GM23338 (cell line): ENCODE results near the gene MEF2A.

ENCODE experiments used
- CREB1 ChIP-seq: fragments of 250-450 bp; sonication (Bioruptor Pico); IDR thresholded peaks from 2 replicates; pipeline ENCODE4 v1.5.0; 2020; ENCODE audit warnings: low read depth, mild to moderate bottlenecking, moderate library complexity
- EZH2 ChIP-seq: fragments of 200-600 bp; sonication (generic); IDR thresholded peaks from one replicate; pipeline ENCODE4 v1.8.0; 2017; ENCODE audit warnings: antibody characterized with exemption, mild to moderate bottlenecking, low read depth; ENCODE audit not compliant: unreplicated experiment
- EZH2phosphoT487 ChIP-seq: fragments of 200-600 bp; sonication (generic); IDR thresholded peaks from one replicate; pipeline ENCODE4 v1.8.1; 2018; ENCODE audit warnings: antibody characterized with exemption; ENCODE audit not compliant: unreplicated experiment
- NANOG ChIP-seq: IDR thresholded peaks from 2 replicates; pipeline ENCODE4 v1.6.1; 2016; ENCODE audit warnings: antibody characterized with exemption, borderline replicate concordance
- POLR2AphosphoS5 ChIP-seq: IDR thresholded peaks from 2 replicates; pipeline ENCODE4 v1.6.1; 2016; ENCODE audit warnings: antibody characterized with exemption, low read depth
- ZNF114 ChIP-seq: fragments of 250-450 bp; sonication (Bioruptor Pico); IDR thresholded peaks from 2 replicates; pipeline ENCODE4 v1.5.0; 2020; ENCODE audit warnings: mild to moderate bottlenecking, moderate library complexity
- TF ChIP-seq, protein P1 (sequence below), 2 experiments: fragments of 200-600 bp in 1 of 2; sonication (generic) in 1 of 2; conservative IDR thresholded peaks; 2 replicates each; pipeline versions ENCODE4 v1.5.1 to v1.6.1; 2016 to 2017; ENCODE audit warnings: antibody characterized with exemption in 2 of 2, low read depth in 2 of 2, mild to moderate bottlenecking in 2 of 2, moderate library complexity in 1 of 2
- TF ChIP-seq, protein P2 (sequence below): IDR thresholded peaks from 2 replicates; pipeline ENCODE4 v1.6.1; 2016; ENCODE audit warnings: antibody characterized with exemption
- TF ChIP-seq, protein P3 (sequence below): IDR thresholded peaks from one replicate; pipeline ENCODE4 v1.6.1; 2018; ENCODE audit warnings: antibody characterized with exemption; ENCODE audit not compliant: unreplicated experiment
- TF ChIP-seq, protein P4 (sequence below): fragments of 250-450 bp; sonication (Bioruptor Pico); IDR thresholded peaks from 2 replicates; pipeline ENCODE4 v1.5.0; 2020; ENCODE audit warnings: mild to moderate bottlenecking, moderate library complexity

DNA sequence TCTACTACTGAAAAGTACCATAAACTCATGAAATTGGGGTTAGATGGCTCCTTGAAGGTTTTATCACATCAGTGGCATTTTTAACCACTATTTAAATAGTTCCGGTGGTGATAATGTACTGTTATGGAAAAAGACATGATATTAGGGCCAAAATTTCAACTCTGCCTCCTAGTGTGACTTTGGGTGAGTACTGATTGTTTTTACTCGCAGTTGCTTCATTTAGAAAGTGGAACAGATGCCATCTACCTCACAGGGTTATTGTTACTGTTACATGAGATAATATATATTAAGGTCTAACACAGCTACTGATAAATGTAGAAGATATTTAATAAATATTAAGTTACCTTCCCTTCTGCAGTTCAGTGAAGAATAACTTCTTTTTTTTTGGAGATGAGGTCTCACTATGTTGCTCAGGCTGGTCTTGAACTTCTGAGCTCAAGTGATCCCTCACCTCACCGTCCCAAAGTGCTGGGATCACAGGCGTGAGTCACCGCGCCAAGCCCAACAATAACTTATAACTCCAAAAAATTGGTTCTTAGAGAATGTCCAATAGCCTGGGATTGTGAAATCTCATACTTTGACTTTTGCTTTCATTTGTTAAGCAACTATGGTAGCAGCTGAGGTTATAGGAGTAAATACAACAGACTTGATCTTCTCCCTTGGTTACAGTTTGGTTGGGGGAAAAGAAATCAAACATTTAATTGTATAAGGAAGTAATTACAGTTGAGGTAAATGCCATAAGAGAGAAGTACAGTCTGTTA, 48.3 kb downstream of the MEF2A start:
- TF ChIP-seq, protein P1, sequence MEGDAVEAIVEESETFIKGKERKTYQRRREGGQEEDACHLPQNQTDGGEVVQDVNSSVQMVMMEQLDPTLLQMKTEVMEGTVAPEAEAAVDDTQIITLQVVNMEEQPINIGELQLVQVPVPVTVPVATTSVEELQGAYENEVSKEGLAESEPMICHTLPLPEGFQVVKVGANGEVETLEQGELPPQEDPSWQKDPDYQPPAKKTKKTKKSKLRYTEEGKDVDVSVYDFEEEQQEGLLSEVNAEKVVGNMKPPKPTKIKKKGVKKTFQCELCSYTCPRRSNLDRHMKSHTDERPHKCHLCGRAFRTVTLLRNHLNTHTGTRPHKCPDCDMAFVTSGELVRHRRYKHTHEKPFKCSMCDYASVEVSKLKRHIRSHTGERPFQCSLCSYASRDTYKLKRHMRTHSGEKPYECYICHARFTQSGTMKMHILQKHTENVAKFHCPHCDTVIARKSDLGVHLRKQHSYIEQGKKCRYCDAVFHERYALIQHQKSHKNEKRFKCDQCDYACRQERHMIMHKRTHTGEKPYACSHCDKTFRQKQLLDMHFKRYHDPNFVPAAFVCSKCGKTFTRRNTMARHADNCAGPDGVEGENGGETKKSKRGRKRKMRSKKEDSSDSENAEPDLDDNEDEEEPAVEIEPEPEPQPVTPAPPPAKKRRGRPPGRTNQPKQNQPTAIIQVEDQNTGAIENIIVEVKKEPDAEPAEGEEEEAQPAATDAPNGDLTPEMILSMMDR (conservative IDR thresholded peaks at IDR 0.05; ENCODE audit: low read depth in 2 of 2) = no peak
- TF ChIP-seq EZH2 (no peak), EZH2phosphoT487 (no peak), POLR2AphosphoS5 (no peak), ZNF114 (CRISPR knock-in tag) (no peak), CREB1 (CRISPR knock-in tag) (no peak), NANOG (no peak)
- TF ChIP-seq, protein P2, sequence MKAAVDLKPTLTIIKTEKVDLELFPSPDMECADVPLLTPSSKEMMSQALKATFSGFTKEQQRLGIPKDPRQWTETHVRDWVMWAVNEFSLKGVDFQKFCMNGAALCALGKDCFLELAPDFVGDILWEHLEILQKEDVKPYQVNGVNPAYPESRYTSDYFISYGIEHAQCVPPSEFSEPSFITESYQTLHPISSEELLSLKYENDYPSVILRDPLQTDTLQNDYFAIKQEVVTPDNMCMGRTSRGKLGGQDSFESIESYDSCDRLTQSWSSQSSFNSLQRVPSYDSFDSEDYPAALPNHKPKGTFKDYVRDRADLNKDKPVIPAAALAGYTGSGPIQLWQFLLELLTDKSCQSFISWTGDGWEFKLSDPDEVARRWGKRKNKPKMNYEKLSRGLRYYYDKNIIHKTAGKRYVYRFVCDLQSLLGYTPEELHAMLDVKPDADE = no peak
- TF ChIP-seq, protein P3, sequence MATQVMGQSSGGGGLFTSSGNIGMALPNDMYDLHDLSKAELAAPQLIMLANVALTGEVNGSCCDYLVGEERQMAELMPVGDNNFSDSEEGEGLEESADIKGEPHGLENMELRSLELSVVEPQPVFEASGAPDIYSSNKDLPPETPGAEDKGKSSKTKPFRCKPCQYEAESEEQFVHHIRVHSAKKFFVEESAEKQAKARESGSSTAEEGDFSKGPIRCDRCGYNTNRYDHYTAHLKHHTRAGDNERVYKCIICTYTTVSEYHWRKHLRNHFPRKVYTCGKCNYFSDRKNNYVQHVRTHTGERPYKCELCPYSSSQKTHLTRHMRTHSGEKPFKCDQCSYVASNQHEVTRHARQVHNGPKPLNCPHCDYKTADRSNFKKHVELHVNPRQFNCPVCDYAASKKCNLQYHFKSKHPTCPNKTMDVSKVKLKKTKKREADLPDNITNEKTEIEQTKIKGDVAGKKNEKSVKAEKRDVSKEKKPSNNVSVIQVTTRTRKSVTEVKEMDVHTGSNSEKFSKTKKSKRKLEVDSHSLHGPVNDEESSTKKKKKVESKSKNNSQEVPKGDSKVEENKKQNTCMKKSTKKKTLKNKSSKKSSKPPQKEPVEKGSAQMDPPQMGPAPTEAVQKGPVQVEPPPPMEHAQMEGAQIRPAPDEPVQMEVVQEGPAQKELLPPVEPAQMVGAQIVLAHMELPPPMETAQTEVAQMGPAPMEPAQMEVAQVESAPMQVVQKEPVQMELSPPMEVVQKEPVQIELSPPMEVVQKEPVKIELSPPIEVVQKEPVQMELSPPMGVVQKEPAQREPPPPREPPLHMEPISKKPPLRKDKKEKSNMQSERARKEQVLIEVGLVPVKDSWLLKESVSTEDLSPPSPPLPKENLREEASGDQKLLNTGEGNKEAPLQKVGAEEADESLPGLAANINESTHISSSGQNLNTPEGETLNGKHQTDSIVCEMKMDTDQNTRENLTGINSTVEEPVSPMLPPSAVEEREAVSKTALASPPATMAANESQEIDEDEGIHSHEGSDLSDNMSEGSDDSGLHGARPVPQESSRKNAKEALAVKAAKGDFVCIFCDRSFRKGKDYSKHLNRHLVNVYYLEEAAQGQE = no peak
- TF ChIP-seq, protein P4, sequence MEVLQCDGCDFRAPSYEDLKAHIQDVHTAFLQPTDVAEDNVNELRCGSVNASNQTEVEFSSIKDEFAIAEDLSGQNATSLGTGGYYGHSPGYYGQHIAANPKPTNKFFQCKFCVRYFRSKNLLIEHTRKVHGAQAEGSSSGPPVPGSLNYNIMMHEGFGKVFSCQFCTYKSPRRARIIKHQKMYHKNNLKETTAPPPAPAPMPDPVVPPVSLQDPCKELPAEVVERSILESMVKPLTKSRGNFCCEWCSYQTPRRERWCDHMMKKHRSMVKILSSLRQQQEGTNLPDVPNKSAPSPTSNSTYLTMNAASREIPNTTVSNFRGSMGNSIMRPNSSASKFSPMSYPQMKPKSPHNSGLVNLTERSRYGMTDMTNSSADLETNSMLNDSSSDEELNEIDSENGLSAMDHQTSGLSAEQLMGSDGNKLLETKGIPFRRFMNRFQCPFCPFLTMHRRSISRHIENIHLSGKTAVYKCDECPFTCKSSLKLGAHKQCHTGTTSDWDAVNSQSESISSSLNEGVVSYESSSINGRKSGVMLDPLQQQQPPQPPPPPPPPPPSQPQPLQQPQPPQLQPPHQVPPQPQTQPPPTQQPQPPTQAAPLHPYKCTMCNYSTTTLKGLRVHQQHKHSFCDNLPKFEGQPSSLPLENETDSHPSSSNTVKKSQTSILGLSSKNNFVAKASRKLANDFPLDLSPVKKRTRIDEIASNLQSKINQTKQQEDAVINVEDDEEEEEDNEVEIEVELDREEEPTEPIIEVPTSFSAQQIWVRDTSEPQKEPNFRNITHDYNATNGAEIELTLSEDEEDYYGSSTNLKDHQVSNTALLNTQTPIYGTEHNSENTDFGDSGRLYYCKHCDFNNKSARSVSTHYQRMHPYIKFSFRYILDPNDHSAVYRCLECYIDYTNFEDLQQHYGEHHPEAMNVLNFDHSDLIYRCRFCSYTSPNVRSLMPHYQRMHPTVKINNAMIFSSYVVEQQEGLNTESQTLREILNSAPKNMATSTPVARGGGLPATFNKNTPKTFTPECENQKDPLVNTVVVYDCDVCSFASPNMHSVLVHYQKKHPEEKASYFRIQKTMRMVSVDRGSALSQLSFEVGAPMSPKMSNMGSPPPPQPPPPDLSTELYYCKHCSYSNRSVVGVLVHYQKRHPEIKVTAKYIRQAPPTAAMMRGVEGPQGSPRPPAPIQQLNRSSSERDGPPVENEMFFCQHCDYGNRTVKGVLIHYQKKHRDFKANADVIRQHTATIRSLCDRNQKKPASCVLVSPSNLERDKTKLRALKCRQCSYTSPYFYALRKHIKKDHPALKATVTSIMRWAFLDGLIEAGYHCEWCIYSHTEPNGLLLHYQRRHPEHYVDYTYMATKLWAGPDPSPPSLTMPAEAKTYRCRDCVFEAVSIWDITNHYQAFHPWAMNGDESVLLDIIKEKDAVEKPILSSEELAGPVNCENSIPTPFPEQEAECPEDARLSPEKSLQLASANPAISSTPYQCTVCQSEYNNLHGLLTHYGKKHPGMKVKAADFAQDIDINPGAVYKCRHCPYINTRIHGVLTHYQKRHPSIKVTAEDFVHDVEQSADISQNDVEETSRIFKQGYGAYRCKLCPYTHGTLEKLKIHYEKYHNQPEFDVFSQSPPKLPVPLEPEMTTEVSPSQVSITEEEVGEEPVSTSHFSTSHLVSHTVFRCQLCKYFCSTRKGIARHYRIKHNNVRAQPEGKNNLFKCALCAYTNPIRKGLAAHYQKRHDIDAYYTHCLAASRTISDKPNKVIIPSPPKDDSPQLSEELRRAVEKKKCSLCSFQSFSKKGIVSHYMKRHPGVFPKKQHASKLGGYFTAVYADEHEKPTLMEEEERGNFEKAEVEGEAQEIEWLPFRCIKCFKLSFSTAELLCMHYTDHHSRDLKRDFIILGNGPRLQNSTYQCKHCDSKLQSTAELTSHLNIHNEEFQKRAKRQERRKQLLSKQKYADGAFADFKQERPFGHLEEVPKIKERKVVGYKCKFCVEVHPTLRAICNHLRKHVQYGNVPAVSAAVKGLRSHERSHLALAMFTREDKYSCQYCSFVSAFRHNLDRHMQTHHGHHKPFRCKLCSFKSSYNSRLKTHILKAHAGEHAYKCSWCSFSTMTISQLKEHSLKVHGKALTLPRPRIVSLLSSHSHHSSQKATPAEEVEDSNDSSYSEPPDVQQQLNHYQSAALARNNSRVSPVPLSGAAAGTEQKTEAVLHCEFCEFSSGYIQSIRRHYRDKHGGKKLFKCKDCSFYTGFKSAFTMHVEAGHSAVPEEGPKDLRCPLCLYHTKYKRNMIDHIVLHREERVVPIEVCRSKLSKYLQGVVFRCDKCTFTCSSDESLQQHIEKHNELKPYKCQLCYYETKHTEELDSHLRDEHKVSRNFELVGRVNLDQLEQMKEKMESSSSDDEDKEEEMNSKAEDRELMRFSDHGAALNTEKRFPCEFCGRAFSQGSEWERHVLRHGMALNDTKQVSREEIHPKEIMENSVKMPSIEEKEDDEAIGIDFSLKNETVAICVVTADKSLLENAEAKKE (CRISPR knock-in tag) = no peak
